Memory B cell (primary cell): ENCODE data around the gene OSBPL5.

Experiments used
- ATAC-seq: fragments of 150-1000 bp; cut with Tn5 transposase; 2 replicates; pipeline ENCODE4 v1.10.0; 2021; ENCODE audit warnings: low read depth, mild to moderate bottlenecking, moderate library complexity
- DNase-seq, 2 donors: peaks; one replicate each; pipeline ENCODE4 v3.0.0; 2022; ENCODE audit warnings: low spot score in 2 of 2
- H3K27ac Mint-ChIP-seq: one replicate; pipeline ENCODE4 v1.8.0; 2022; ENCODE audit warnings: mild to moderate bottlenecking, moderate library complexity, mixed read lengths
- H3K27me3 Mint-ChIP-seq: one replicate; pipeline ENCODE4 v1.8.0; 2022; ENCODE audit warnings: mixed read lengths
- H3K36me3 Mint-ChIP-seq: one replicate; pipeline ENCODE4 v1.8.0; 2022; ENCODE audit warnings: mild to moderate bottlenecking, mixed read lengths
- H3K4me1 Mint-ChIP-seq: one replicate; pipeline ENCODE4 v1.8.0; 2022; ENCODE audit warnings: mixed read lengths
- H3K4me3 Mint-ChIP-seq: one replicate; pipeline ENCODE4 v1.8.0; 2022; ENCODE audit warnings: mild to moderate bottlenecking, moderate library complexity, mixed read lengths
- H3K9me3 Mint-ChIP-seq: one replicate; pipeline ENCODE4 v1.8.0; 2022; ENCODE audit warnings: mixed read lengths

Gene OSBPL5

DNA sequence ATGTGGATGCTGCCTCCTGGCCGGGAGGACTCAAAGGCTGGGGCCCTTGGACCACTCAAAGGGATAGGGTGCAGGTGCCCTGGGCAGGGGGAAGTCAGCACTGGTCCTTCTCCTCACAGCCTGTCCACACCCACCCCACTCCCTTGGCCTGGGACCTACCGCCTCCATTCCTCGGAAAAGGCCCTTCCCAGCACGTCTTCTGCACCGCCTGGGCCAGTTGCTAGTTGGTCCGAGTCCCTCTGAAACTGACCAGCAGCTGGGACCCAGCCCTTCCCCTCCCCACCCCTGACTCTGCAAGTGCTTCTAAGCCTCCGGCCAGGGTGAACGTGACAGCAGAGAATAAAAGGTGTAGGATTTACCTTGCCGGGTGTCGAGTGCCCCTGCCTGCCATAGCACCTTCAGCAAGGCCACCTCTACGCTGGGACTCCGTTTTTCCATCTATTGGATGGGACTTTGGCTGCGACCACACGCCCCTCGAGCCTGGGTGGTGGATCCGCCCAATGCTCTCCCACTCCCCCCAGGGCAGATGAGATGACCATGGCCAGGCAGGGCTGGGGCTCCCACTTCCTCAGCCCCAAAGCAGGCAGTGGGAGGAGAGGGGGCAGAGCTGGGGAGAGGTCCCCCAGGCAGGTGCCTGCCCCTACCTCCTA lies 37.3 kb downstream of the OSBPL5 start:
- Mint-ChIP-seq H3K4me1 (no peaks in the 10 kb centered on the region), H3K4me3 (no peak overlapping the region), H3K27ac (no peak overlapping the region), H3K36me3 (no peaks in the 10 kb centered on the region), H3K9me3 (peaks cover 2% of the 10 kb centered on the region), H3K27me3 (peaks cover 9% of the 10 kb centered on the region)
- ATAC-seq, result no peak
- DNase-seq, result no peak

DNA sequence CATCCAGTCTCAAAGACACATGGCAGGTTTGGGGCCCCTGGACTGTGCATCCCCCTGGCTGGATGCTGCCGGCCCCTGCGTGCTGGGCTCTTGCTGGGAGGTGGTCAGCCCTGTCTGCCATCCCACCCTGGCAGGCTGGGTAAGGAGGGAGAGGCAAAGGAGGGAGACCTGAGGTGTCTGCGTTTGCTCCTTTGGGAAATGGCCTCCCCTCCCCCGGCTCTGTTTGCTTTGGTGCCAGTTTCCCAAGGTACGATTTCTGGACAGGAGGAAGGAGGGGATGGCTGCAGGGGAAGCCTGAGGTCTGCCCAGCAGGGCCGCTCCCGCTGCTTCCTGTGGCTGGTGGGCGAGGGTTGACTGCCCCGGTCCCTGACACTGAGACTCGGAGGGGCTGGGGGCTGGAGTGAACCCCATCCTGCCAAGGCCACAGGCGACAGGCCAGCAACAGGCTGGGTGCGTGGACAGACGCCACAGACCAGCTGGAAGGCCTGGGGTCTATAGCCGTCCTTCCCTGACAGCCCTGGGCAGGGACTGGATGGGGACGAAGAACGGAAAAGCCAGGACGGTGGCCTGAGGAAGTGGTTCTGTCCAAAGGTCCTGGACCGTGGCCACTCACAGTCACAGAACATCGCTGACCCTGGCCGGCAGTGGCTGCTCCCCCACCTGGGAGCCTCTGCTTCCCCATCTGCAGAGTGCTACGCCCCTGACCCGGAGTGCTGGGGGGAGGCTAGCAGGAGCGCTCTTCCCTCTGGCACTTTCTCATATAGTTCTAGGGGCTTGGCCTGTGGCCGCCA lies 38.0 kb downstream of the OSBPL5 start:
- DNase-seq (no peak), ATAC-seq (no peak)
- Mint-ChIP-seq H3K4me3 (no peak overlapping the region), H3K27ac (no peak overlapping the region), H3K36me3 (no peaks in the 10 kb centered on the region), H3K27me3 (peaks cover 11% of the 10 kb centered on the region), H3K9me3 (peaks cover 2% of the 10 kb centered on the region), H3K4me1 (no peaks in the 10 kb centered on the region)

DNA sequence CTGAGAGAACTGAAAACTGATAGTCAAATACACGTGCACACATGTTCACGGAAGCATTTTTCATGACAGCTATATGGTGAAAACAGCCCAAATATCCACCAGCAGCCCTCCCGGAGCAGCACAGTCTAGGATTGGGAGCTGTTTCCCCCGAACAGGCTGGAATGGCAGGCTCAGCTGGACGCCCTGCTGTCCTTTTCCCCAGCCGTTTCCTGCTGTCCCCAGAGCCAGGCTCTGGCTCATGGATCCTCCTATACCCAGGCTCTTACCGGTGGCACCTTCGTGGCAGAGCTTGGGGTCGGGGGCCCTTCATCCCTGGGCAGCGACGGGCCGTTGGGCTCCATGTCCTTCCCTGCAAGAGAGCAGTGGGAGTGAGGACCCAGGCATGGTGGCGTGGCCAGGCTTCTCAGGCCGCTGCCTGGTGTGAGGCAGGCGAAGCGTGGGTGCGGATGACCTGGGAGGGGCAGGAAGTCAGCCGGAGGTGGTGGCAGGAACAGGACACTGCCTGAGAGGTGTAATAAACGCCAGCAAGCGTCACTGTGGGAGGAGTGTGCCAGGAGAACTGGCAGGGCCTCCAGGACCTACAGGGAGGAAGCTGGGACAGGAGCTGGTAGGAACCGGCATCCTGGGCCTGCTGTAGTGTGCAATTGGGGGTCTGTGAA lies 38.8 kb downstream of the OSBPL5 start:
- Mint-ChIP-seq H3K27ac (no peak overlapping the region), H3K4me1 (no peaks in the 10 kb centered on the region), H3K4me3 (no peak overlapping the region), H3K27me3 (peaks cover 6% of the 10 kb centered on the region), H3K36me3 (no peaks in the 10 kb centered on the region), H3K9me3 (no peaks in the 10 kb centered on the region)
- DNase-seq, result no peak
- no peak for ATAC-seq

DNA sequence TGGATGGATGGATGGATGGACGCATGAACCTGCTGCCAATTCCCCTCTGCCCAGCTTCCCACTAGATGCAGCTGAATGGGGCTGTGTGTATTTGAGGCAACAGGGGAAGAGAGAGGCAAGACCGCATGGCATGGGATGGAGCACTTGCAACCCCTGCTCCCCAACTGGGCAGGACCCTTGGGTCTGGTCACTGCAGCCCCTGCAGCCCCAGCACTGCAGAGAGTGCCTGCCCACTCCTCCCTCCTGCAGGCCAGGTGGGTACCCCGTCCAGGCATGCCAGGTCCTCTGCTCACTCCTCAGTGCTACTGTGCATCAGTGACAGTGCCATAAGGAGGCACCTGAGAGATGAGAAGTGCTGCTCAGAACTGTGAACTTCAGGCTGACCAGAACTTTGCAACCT lies 40.3 kb downstream of the OSBPL5 start:
- no peak overlapping the region for H3K4me3 Mint-ChIP-seq
- ATAC-seq (no peak), DNase-seq (no peak)
- H3K27me3 Mint-ChIP-seq, result peaks cover 7% of the 10 kb centered on the region
- H3K27ac Mint-ChIP-seq, result no peak overlapping the region
- H3K36me3 Mint-ChIP-seq, result no peaks in the 10 kb centered on the region
- H3K9me3 Mint-ChIP-seq, result no peaks in the 10 kb centered on the region
- H3K4me1 Mint-ChIP-seq, result no peaks in the 10 kb centered on the region

DNA sequence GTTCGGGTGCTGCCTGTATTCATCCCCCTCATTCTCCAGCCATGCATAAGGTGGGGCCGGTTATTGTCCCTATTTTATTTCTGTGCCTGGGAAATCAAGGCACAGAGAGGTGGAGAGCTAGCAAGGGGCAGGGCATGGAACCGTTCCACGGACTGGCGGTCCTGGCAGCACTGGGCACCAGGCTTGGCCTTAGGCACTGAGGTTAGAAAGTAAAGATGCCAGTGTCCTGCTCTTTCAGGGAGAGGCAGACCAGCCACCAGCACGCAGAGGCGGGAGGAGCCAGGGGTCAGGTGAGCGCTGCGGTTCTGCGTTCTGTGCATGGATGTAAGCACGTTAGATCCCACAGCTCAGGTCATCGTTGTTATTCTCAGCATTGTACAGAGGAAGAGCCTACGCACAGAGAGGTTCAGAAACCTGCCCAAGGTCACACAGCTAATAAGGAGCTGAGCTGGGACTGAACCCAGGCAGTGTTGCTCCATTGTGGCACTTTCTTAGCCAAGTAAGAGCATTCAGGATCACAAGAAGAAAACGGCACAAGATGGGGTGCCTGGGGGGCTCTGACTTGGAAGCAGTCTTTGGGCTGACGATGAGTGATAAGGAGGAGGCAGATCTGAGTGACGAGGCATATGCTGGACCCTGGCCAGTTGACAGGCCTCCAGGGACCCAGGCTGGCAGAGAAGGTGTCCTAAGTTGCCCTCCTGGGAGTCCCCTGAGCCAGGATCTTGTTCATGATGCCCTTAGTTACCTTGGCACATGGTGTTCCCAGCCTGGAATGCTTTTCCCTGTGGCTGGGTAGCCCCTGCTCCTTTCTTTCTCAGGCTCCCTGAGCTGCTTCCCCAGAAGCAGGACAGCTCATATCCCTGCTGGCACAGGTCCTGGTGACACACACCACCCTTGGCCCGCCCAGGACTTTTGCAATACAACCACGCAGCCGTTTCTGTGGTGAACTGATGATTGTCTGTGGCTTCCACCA lies 41.1 kb downstream of the OSBPL5 start:
- H3K4me1 Mint-ChIP-seq, result no peaks in the 10 kb centered on the region
- H3K27me3 Mint-ChIP-seq, result peaks cover 7% of the 10 kb centered on the region
- H3K9me3 Mint-ChIP-seq, result no peaks in the 10 kb centered on the region
- no peaks in the 10 kb centered on the region for H3K36me3 Mint-ChIP-seq
- no peak overlapping the region for H3K27ac Mint-ChIP-seq
- ATAC-seq (no peak), DNase-seq (no peak)
- H3K4me3 Mint-ChIP-seq, result no peak overlapping the region

DNA sequence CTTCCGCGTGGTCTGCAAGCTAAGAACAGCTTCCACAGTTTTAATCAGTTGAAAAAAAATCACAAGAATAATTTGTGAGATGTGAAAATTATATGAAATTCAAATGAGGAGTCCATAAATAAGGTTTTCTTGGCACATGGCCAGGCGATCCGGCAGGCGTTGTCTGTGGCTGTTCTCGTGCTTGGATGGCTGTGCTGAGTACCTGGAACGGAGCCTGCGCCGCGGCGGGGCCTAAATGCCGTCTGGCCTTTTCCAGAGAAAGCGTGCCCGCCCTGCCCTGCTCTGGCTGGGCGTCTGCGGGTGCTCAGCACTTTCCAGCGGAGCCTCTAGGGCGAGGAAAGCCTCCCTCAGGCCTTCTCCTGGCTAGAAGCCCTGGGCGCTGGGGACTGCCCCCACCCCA lies 41.8 kb downstream of the OSBPL5 start:
- no peak overlapping the region for H3K4me3 Mint-ChIP-seq
- peaks cover 7% of the 10 kb centered on the region for H3K27me3 Mint-ChIP-seq
- no peak overlapping the region for H3K27ac Mint-ChIP-seq
- DNase-seq (no peak), ATAC-seq (no peak)
- H3K4me1 Mint-ChIP-seq, result no peaks in the 10 kb centered on the region
- no peaks in the 10 kb centered on the region for H3K36me3 Mint-ChIP-seq
- no peaks in the 10 kb centered on the region for H3K9me3 Mint-ChIP-seq

DNA sequence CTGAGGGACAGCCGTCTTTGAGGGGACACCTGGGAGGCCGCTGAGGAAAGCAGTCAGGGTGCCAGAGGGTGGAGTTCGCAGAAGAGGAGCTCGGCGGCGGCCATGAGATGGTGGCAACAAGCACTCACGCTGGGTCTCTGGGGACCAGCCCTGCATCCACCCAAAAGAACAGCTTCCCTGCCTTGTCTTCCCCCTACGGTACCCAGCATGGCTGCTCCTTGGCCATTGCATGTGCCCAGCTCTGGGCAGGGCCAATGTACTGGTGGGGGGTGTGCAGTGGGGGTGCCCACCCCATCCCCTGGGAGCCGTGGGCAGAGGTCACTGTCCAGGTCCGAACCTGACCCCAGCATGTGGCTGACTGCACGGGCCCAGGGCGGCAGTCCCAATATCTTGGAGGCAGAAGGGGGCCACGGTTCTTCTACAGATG lies 42.3 kb downstream of the OSBPL5 start:
- ATAC-seq (no peak), DNase-seq (no peak)
- no peak overlapping the region for H3K27ac Mint-ChIP-seq
- H3K9me3 Mint-ChIP-seq, result no peaks in the 10 kb centered on the region
- no peak overlapping the region for H3K4me3 Mint-ChIP-seq
- no peaks in the 10 kb centered on the region for H3K36me3 Mint-ChIP-seq
- H3K27me3 Mint-ChIP-seq, result peaks cover 8% of the 10 kb centered on the region
- H3K4me1 Mint-ChIP-seq, result no peaks in the 10 kb centered on the region

DNA sequence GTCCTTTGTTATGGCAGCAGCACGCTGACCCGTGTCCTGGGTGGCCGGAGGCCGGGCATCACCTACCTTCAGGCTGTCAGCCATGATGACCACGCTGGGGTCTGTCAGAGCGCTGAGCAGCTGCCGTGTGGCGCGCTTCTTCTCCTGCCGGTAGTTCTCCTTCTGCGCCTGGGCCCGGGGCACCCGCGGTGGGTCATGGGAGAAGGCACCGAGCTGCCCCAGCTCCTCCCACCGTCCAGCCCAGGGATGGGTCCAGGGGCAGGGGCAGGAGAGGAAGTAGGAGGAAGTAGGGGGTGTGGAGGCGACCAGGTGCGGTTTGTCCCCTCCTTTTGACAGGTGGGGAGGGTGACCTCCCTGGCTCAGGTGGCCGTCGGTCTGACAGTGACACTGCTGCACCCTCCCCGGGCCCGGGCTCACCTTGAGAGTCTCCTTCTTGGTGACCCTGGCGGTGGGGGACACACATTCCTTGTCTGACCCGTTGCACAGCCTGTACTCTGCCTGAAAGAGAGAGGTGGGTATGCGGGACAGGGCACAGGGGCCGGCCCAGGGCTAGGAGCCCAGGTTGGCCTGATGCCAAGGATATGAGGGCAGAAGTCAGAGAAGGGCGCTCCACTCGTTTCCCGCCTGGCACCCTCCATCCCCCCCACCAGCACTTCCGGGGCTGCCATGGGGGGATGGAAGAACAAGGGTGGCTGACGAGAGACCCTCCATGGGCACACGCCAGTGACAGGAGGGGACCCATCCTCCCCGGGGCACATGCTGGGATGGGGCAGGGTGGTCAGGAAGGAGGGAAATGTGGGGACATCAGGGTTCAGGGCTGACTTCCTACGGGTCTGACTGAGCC lies 43.0 kb downstream of the OSBPL5 start:
- no peaks in the 10 kb centered on the region for H3K9me3 Mint-ChIP-seq
- no peaks in the 10 kb centered on the region for H3K4me1 Mint-ChIP-seq
- H3K27ac Mint-ChIP-seq, result no peak overlapping the region
- no peak overlapping the region for H3K4me3 Mint-ChIP-seq
- peaks cover 8% of the 10 kb centered on the region for H3K27me3 Mint-ChIP-seq
- no peak for ATAC-seq
- H3K36me3 Mint-ChIP-seq, result no peaks in the 10 kb centered on the region
- DNase-seq, result no peak

DNA sequence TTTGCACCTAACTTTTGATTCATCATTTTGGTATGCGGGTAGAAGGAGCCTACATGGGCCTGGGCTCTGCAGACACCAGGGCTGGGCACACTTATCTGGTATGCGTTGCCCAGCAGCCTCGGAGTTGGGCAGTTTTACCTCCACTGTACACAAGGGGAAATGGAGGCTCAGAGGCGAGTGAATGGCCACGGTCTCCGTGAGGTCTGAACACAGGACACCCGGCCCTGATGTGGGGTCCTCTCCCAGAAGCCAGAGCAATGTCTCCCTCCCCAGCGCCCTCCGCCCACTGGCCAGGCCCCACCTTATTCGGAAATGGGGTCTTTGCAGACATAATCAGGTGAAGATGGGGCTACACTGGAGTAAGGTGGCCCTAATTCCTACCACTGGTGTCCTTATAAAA lies 43.7 kb downstream of the OSBPL5 start:
- Mint-ChIP-seq H3K4me3 (no peak overlapping the region), H3K27ac (no peak overlapping the region), H3K9me3 (no peaks in the 10 kb centered on the region), H3K4me1 (no peaks in the 10 kb centered on the region), H3K36me3 (no peaks in the 10 kb centered on the region), H3K27me3 (peaks cover 8% of the 10 kb centered on the region)
- DNase-seq (no peak), ATAC-seq (no peak)

DNA sequence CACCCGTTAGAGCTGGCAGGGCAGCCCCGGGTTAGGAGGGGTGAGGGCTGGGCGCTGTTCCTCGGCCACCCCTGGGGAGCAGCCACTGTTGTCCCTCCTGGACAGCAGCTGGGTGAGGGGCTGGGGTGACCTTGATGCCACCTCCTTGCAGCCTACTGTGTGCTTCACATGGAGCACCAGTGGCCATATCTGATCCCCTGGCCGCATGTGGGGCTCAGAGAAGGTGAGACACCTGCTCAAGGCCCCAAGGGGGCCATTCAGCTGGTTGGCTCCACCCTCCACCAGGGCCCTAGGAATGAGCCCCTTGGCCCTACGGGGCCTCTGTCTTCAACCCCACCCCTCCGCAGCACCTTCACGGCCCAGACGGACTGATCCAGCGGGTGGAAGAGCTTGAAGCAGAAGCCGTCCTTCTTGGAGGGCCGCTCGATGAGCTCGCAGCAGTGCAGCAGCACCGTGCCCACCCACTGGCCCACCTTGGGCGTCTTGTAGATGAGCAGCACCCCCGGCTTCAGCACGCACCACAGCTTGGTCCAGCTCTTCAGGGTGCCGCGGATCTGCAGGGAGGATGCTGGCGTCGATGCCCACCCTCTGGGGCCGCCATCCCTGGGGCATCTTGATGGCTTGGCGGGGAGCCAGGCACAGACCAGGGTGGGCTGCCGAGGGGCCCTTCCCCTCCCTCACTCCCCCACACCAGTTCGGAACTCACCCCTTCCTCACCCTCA lies 44.9 kb downstream of the OSBPL5 start:
- H3K27ac Mint-ChIP-seq, result no peak overlapping the region
- peaks cover 1% of the 10 kb centered on the region for H3K36me3 Mint-ChIP-seq
- H3K4me1 Mint-ChIP-seq, result no peaks in the 10 kb centered on the region
- no peaks in the 10 kb centered on the region for H3K9me3 Mint-ChIP-seq
- ATAC-seq (no peak), DNase-seq (no peak)
- H3K27me3 Mint-ChIP-seq, result peaks cover 8% of the 10 kb centered on the region
- no peak overlapping the region for H3K4me3 Mint-ChIP-seq

DNA sequence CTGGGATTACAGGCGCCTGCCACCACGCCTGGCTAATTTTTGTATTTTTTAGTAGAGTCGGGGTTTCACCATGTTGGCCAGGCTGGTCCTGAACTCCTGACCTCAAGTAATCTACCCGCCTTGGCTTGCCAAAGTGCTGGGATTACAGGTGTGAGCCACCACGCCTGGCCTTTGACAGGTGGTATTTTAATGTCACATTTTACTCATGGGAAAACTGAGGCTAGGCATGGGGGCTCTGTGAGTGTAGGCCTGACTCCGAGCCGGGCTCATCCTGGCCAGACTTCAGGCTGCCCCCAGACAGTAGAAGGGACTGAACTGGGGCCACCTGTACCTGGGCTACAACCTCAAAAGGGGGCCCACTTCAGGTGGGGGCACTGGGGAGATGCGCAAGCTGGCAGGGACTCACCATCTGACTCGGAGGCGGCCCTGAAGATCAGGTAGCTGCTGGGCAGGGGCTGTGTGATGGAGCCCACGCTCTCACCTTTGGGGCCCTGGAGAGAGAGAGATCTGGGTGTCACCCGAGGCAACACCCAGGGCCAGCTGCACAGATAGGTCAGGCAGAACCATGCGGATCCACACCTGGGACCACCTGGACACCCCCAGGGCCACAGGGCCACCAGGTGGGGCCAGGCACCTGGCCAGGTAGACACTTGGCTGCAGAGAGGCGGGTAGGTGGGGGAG lies 45.8 kb downstream of the OSBPL5 start:
- no peak overlapping the region for H3K4me3 Mint-ChIP-seq
- no peaks in the 10 kb centered on the region for H3K4me1 Mint-ChIP-seq
- H3K9me3 Mint-ChIP-seq, result no peaks in the 10 kb centered on the region
- no peak for ATAC-seq
- H3K36me3 Mint-ChIP-seq, result peaks cover 2% of the 10 kb centered on the region
- peaks cover 7% of the 10 kb centered on the region for H3K27me3 Mint-ChIP-seq
- DNase-seq, result no peak
- H3K27ac Mint-ChIP-seq, result no peak overlapping the region

DNA sequence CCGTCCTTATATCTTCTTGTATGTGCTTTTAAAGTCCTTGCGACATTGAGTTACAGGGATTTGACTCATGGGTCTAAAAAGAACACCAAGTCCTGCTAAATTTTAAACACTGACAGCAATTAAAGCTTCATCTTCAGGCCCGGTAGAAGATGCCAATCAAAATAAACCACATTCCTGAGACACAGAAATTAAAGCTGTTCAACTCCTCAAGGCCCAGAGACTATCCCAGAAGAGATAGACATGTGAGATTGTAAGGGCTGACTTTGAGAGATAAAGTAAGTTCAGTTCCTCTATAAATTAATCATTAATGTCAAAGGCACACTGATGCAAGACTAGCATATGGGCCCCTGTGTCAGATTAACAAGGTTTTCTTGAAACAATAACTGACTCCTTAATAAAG lies 49.8 kb downstream of the OSBPL5 start:
- Mint-ChIP-seq H3K27ac (no peak overlapping the region), H3K4me3 (no peak overlapping the region), H3K4me1 (no peaks in the 10 kb centered on the region), H3K9me3 (peaks cover 3% of the 10 kb centered on the region), H3K36me3 (peaks cover 5% of the 10 kb centered on the region), H3K27me3 (peaks cover 2% of the 10 kb centered on the region)
- ATAC-seq, result no peak
- DNase-seq, result no peak
